HG03108 (cell line): ENCODE measurements around the gene SNAI3.

Experiments
- ATAC-seq: cut with Tn5 transposase; IDR thresholded peaks from one replicate; pipeline ENCODE4 v1.9.1; 2021; ENCODE audit warnings: moderate library complexity; ENCODE audit not compliant: unreplicated experiment

Gene SNAI3

GRCh38 chr16:88721815-88722755 lies 35.8 kb upstream of the SNAI3 start:
- ATAC-seq, result no peak

GRCh38 chr16:88721236-88721635 lies 34.9 kb upstream of the SNAI3 start:
- no peak for ATAC-seq

GRCh38 chr16:88720396-88720970 lies 34.2 kb upstream of the SNAI3 start:
- ATAC-seq, result no peak

GRCh38 chr16:88719933-88720296 lies 33.6 kb upstream of the SNAI3 start:
- no peak for ATAC-seq

GRCh38 chr16:88719267-88719932 lies 33.1 kb upstream of the SNAI3 start:
- no peak for ATAC-seq

GRCh38 chr16:88718178-88718577 lies 31.9 kb upstream of the SNAI3 start:
- ATAC-seq, result no peak

GRCh38 chr16:88716601-88717001 lies 30.3 kb upstream of the SNAI3 start:
- ATAC-seq, result no peak

GRCh38 chr16:88716201-88716600 lies 29.9 kb upstream of the SNAI3 start:
- no peak for ATAC-seq

GRCh38 chr16:88715312-88716190 lies 29.2 kb upstream of the SNAI3 start:
- ATAC-seq, result no peak

- ATAC-seq, result no peak
Observed at GRCh38 chr16:88714420-88715302, 28.4 kb upstream of the SNAI3 start.

GRCh38 chr16:88713568-88714419 lies 27.5 kb upstream of the SNAI3 start:
- ATAC-seq, result no peak

GRCh38 chr16:88713054-88713453 lies 26.7 kb upstream of the SNAI3 start:
- ATAC-seq, result no peak

GRCh38 chr16:88712362-88712979 lies 26.2 kb upstream of the SNAI3 start:
- no peak for ATAC-seq

- no peak for ATAC-seq
Observed at GRCh38 chr16:88711750-88712340, 25.5 kb upstream of the SNAI3 start.

- no peak for ATAC-seq
Observed at GRCh38 chr16:88710556-88710955, 24.2 kb upstream of the SNAI3 start.

- ATAC-seq, result no peak
Observed at GRCh38 chr16:88706965-88707826, 20.9 kb upstream of the SNAI3 start.

GRCh38 chr16:88706229-88706964 lies 20.1 kb upstream of the SNAI3 start, which contains the start of the genes CTU2 and RNF166:
Gene CTU2 (plus strand): TSS chr16:88706503. CDS start chr16:88706531, 28 bp downstream.
Gene RNF166 (minus strand): TSS chr16:88706408. CDS start chr16:88706325, 83 bp downstream.
- ATAC-seq, result peak; percentile 46
